ENCODE results near the gene XPNPEP2. TPM values are rescaled to one million over a fixed set of nuclear protein-coding genes. Genes with fewer than 3 reads are reported as not detected.

Gene XPNPEP2
- total RNA-seq, 1 donor from 2014 or later, result 1.7 TPM

GRCh38 chrX:129790808-129791207 lies 52.0 kb downstream of the XPNPEP2 start:
- no peaks in the 10 kb centered on the region for H3K9me3 Mint-ChIP-seq (ENCODE audit: unreplicated experiment)
- H3K4me1 Mint-ChIP-seq (ENCODE audit: unreplicated experiment), result peaks cover 6% of the 10 kb centered on the region
- DNase-seq (ENCODE audit: low spot score), result no peak
- no peak overlapping the region for H3K27ac Mint-ChIP-seq (ENCODE audit: unreplicated experiment)
- no peak for TF ChIP-seq CTCF (IDR thresholded peaks at IDR 0.05; ENCODE audit: unreplicated experiment)
- no peak overlapping the region for H3K4me3 Mint-ChIP-seq (ENCODE audit: unreplicated experiment)
- H3K27me3 Mint-ChIP-seq (ENCODE audit: unreplicated experiment), result peaks cover 5% of the 10 kb centered on the region
- H3K36me3 Mint-ChIP-seq (ENCODE audit: low read depth, unreplicated experiment), result no peaks in the 10 kb centered on the region

GRCh38 chrX:129791336-129791735 lies 52.6 kb downstream of the XPNPEP2 start:
- Mint-ChIP-seq H3K4me1 (ENCODE audit: unreplicated experiment) (peaks cover 2% of the 10 kb centered on the region), H3K27me3 (ENCODE audit: unreplicated experiment) (peaks cover 5% of the 10 kb centered on the region), H3K27ac (ENCODE audit: unreplicated experiment) (no peak overlapping the region), H3K9me3 (ENCODE audit: unreplicated experiment) (no peaks in the 10 kb centered on the region), H3K36me3 (ENCODE audit: low read depth, unreplicated experiment) (no peaks in the 10 kb centered on the region), H3K4me3 (ENCODE audit: unreplicated experiment) (no peak overlapping the region)
- no peak for DNase-seq (ENCODE audit: low spot score)
- no peak for TF ChIP-seq CTCF (IDR thresholded peaks at IDR 0.05; ENCODE audit: unreplicated experiment)

- H3K36me3 Mint-ChIP-seq (ENCODE audit: low read depth, unreplicated experiment), result no peaks in the 10 kb centered on the region
- no peaks in the 10 kb centered on the region for H3K9me3 Mint-ChIP-seq (ENCODE audit: unreplicated experiment)
- H3K27me3 Mint-ChIP-seq (ENCODE audit: unreplicated experiment), result peaks cover 5% of the 10 kb centered on the region
- H3K4me3 Mint-ChIP-seq (ENCODE audit: unreplicated experiment), result no peak overlapping the region
- no peak overlapping the region for H3K27ac Mint-ChIP-seq (ENCODE audit: unreplicated experiment)
- H3K4me1 Mint-ChIP-seq (ENCODE audit: unreplicated experiment), result peaks cover 2% of the 10 kb centered on the region
- no peak for DNase-seq (ENCODE audit: low spot score)
- no peak for TF ChIP-seq CTCF (IDR thresholded peaks at IDR 0.05; ENCODE audit: unreplicated experiment)
Observed at GRCh38 chrX:129791961-129792570, 53.3 kb downstream of the XPNPEP2 start.

GRCh38 chrX:129792586-129793291 lies 54.0 kb downstream of the XPNPEP2 start:
- Mint-ChIP-seq H3K4me3 (ENCODE audit: unreplicated experiment) (no peak overlapping the region), H3K27me3 (ENCODE audit: unreplicated experiment) (peaks cover 5% of the 10 kb centered on the region), H3K27ac (ENCODE audit: unreplicated experiment) (no peak overlapping the region), H3K36me3 (ENCODE audit: low read depth, unreplicated experiment) (no peaks in the 10 kb centered on the region), H3K9me3 (ENCODE audit: unreplicated experiment) (no peaks in the 10 kb centered on the region), H3K4me1 (ENCODE audit: unreplicated experiment) (no peaks in the 10 kb centered on the region)
- DNase-seq (ENCODE audit: low spot score), result no peak
- no peak for TF ChIP-seq CTCF (IDR thresholded peaks at IDR 0.05; ENCODE audit: unreplicated experiment)

GRCh38 chrX:129793604-129794191 lies 54.9 kb downstream of the XPNPEP2 start:
- no peak for TF ChIP-seq CTCF (IDR thresholded peaks at IDR 0.05; ENCODE audit: unreplicated experiment)
- Mint-ChIP-seq H3K4me3 (ENCODE audit: unreplicated experiment) (no peak overlapping the region), H3K27ac (ENCODE audit: unreplicated experiment) (no peak overlapping the region), H3K27me3 (ENCODE audit: unreplicated experiment) (peaks cover 5% of the 10 kb centered on the region), H3K4me1 (ENCODE audit: unreplicated experiment) (no peaks in the 10 kb centered on the region), H3K9me3 (ENCODE audit: unreplicated experiment) (no peaks in the 10 kb centered on the region), H3K36me3 (ENCODE audit: low read depth, unreplicated experiment) (no peaks in the 10 kb centered on the region)
- DNase-seq (ENCODE audit: low spot score), result no peak

Data from endothelial cell (in vitro differentiated cells).